DOHH2 (cell line): ENCODE data around the gene PTAR1.

Experiments
- EZH2phosphoT487 ChIP-seq: fragments of 200-600 bp; sonication (generic); IDR thresholded peaks from 2 replicates; pipeline ENCODE4 v1.6.1; 2017; ENCODE audit warnings: borderline replicate concordance, mild to moderate bottlenecking, antibody characterized with exemption, low read length, moderate library complexity, mixed read lengths
- TF ChIP-seq, protein P1 (sequence below): fragments of 200-600 bp; sonication (generic); IDR thresholded peaks from one replicate; pipeline ENCODE4 v1.5.1; 2014; ENCODE audit warnings: antibody characterized with exemption, mild to moderate bottlenecking, low read depth, low read length; ENCODE audit not compliant: poor library complexity, severe bottlenecking

DNA sequence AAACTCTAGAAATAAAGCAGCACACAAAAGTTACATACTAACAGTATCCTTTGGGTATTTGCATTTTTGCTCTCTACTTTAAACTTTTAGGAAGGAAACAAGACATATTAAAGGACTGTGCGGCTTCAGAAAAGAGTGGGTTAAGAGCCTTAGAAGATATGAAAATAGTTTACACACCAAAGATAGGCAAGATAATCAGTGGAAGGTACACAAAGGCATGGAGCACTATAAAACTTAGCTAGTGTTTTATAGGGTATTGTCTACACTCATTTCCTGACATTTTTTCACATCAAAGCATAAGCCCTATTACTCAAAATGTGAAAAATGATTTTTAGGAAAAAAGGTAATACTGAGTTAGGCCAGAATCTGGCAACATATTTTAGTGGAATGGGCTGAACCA is 44.0 kb downstream of the PTAR1 start:
- TF ChIP-seq, protein P1, sequence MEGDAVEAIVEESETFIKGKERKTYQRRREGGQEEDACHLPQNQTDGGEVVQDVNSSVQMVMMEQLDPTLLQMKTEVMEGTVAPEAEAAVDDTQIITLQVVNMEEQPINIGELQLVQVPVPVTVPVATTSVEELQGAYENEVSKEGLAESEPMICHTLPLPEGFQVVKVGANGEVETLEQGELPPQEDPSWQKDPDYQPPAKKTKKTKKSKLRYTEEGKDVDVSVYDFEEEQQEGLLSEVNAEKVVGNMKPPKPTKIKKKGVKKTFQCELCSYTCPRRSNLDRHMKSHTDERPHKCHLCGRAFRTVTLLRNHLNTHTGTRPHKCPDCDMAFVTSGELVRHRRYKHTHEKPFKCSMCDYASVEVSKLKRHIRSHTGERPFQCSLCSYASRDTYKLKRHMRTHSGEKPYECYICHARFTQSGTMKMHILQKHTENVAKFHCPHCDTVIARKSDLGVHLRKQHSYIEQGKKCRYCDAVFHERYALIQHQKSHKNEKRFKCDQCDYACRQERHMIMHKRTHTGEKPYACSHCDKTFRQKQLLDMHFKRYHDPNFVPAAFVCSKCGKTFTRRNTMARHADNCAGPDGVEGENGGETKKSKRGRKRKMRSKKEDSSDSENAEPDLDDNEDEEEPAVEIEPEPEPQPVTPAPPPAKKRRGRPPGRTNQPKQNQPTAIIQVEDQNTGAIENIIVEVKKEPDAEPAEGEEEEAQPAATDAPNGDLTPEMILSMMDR, result no peak
- TF ChIP-seq EZH2phosphoT487, result no peak
